ENCODE results near the gene MRFAP1L1. TPM values are rescaled to one million over a fixed set of nuclear protein-coding genes. Genes with fewer than 3 reads are reported as not detected.

The MRFAP1L1 gene
- total RNA-seq, 4 donors from 2014 or later: 43.8 to 54.6 (median 46.9) TPM

GRCh38 chr4:6720202-6720699 lies 10.6 kb upstream of the MRFAP1L1 start:
- TF ChIP-seq, protein P1, sequence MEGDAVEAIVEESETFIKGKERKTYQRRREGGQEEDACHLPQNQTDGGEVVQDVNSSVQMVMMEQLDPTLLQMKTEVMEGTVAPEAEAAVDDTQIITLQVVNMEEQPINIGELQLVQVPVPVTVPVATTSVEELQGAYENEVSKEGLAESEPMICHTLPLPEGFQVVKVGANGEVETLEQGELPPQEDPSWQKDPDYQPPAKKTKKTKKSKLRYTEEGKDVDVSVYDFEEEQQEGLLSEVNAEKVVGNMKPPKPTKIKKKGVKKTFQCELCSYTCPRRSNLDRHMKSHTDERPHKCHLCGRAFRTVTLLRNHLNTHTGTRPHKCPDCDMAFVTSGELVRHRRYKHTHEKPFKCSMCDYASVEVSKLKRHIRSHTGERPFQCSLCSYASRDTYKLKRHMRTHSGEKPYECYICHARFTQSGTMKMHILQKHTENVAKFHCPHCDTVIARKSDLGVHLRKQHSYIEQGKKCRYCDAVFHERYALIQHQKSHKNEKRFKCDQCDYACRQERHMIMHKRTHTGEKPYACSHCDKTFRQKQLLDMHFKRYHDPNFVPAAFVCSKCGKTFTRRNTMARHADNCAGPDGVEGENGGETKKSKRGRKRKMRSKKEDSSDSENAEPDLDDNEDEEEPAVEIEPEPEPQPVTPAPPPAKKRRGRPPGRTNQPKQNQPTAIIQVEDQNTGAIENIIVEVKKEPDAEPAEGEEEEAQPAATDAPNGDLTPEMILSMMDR (IDR thresholded peaks at IDR 0.05 in 4 of 5, conservative IDR thresholded peaks at IDR 0.05 in 1 of 5): peak; percentile 92 to 98 (median 96)
- TF ChIP-seq POLR2A (IDR thresholded peaks at IDR 0.05): no peak
- no peaks in the 10 kb centered on the region for H3K9me3 ChIP-seq
- intact Hi-C loops (cut with DNase I; ENCODE audit: low total_unique reads): loop anchor here (1.0 kb wide), 4 partner anchors 154 to 351 kb away; no protein-coding TSS in a partner anchor
- peak; percentile 43 for ATAC-seq
- H3K27ac ChIP-seq: peak overlapping the region in 2 of 4 donors; percentile 20 to 40
- H3K4me1 ChIP-seq: peaks cover 26% of the 10 kb centered on the region in 2 donors
- no peaks in the 10 kb centered on the region for H3K27me3 ChIP-seq
- no peak overlapping the region for H3K4me3 ChIP-seq
- peak; percentile 57 to 72 for DNase-seq
- H3K36me3 ChIP-seq: no peaks in the 10 kb centered on the region
- in situ Hi-C loops (cut with MboI; ENCODE audit: low sequenced_read_pairs in 4 of 4): loop anchor here in 3 of 4 donors (5.0 to 10.0 kb wide), 4 partner anchors 52 to 352 kb away; no protein-coding TSS in a partner anchor

- in situ Hi-C loops (cut with MboI; ENCODE audit: low sequenced_read_pairs in 4 of 4) (loop anchor here (5.0 to 10.0 kb wide), 7 partner anchors 53 to 355 kb away; partner anchors contain the start of gene GRPEL1 (in 1 of the 4)), intact Hi-C loops (cut with DNase I; ENCODE audit: low total_unique reads) (loop anchor here (1.0 to 5.0 kb wide), 5 partner anchors 155 to 352 kb away; no protein-coding TSS in a partner anchor)
- H3K9me3 ChIP-seq: no peaks in the 10 kb centered on the region
- TF ChIP-seq, protein P1 (IDR thresholded peaks at IDR 0.05 in 4 of 5, conservative IDR thresholded peaks at IDR 0.05 in 1 of 5): no peak
- TF ChIP-seq POLR2A (IDR thresholded peaks at IDR 0.05): no peak
- ATAC-seq (no peak), DNase-seq (no peak)
- H3K36me3 ChIP-seq: no peaks in the 10 kb centered on the region
- peak overlapping the region in 2 of 4 donors; percentile 0 to 20 for H3K27ac ChIP-seq
- peaks cover 27 to 28% of the 10 kb centered on the region in 2 donors for H3K4me1 ChIP-seq
- H3K27me3 ChIP-seq: no peaks in the 10 kb centered on the region
- no peak overlapping the region for H3K4me3 ChIP-seq
Measured at GRCh38 chr4:6719611-6720179, 10.0 kb upstream of the MRFAP1L1 start.

DNA sequence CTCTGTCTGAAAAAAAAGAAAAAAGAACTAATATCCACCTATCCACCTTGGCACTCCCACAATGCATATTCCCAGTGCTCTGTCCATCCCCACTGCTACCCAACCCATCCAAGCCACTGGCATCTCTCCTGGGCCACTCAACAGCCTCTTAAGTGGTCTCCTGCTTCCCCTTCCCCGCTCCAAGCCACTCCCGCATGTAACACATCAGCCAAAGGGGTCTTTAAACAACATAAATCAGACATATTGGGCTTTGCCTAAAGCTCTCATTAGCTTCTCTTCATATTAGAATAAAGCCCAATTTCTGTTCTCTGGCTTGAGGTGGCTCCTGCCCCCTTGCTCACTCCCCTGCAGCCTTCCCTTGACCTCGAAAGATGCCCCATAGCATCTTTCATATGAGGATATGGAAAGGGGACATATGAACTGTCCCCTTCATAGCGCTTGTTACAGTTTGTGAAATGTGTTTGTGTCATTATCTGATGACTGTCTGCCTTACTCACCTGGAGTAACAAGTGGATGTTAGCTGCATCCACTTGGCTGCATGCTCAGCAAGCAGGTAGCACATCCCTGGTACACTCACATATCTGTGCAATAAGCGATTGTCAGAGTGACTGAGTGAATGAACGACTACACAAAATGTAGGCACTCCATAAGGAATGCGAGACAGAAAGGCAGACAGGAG lies 9.4 kb upstream of the MRFAP1L1 start:
- no peaks in the 10 kb centered on the region for H3K36me3 ChIP-seq
- TF ChIP-seq, protein P1 (IDR thresholded peaks at IDR 0.05 in 4 of 5, conservative IDR thresholded peaks at IDR 0.05 in 1 of 5): no peak
- no peak for TF ChIP-seq POLR2A (IDR thresholded peaks at IDR 0.05)
- peaks cover 27 to 28% of the 10 kb centered on the region in 2 donors for H3K4me1 ChIP-seq
- H3K4me3 ChIP-seq: no peak overlapping the region
- no peak for ATAC-seq
- intact Hi-C loops (cut with DNase I; ENCODE audit: low total_unique reads): loop anchor here (5.0 kb wide), 1 partner anchor 268 kb away; no protein-coding TSS in a partner anchor
- peak overlapping the region in 1 of 4 donors; percentile 0 for H3K27ac ChIP-seq
- DNase-seq: no peak
- H3K27me3 ChIP-seq: no peaks in the 10 kb centered on the region
- H3K9me3 ChIP-seq: no peaks in the 10 kb centered on the region
- in situ Hi-C loops (cut with MboI; ENCODE audit: low sequenced_read_pairs in 4 of 4): loop anchor here in 3 of 4 donors (10.0 kb wide), 4 partner anchors 146 to 356 kb away; partner anchors contain the start of gene GRPEL1 (in 1 of the 3)

GRCh38 chr4:6716958-6717655 lies 7.4 kb upstream of the MRFAP1L1 start:
- in situ Hi-C loops (cut with MboI; ENCODE audit: low sequenced_read_pairs in 4 of 4) (loop anchor here in 3 of 4 donors (10.0 kb wide), 4 partner anchors 148 to 358 kb away; partner anchors contain the start of gene GRPEL1 (in 1 of the 3)), intact Hi-C loops (cut with DNase I; ENCODE audit: low total_unique reads) (loop anchor here (1.0 to 5.0 kb wide), 3 partner anchors 54 to 270 kb away; partner anchors contain the start of gene KIAA0232)
- TF ChIP-seq POLR2A (IDR thresholded peaks at IDR 0.05): no peak
- TF ChIP-seq, protein P1 (IDR thresholded peaks at IDR 0.05 in 4 of 5, conservative IDR thresholded peaks at IDR 0.05 in 1 of 5): no peak
- no peak for DNase-seq
- H3K4me3 ChIP-seq: peak overlapping the region; percentile 75 to 89 (median 80)
- H3K9me3 ChIP-seq: no peaks in the 10 kb centered on the region
- H3K36me3 ChIP-seq: no peaks in the 10 kb centered on the region
- ATAC-seq: peak in 1 of 2 donors; percentile 21
- peaks cover 27 to 28% of the 10 kb centered on the region in 2 donors for H3K4me1 ChIP-seq
- H3K27me3 ChIP-seq: no peaks in the 10 kb centered on the region
- H3K27ac ChIP-seq: peak overlapping the region; percentile 85 to 95 (median 92)

Data from gastrocnemius medialis (tissue), 4 donors.